Endothelial cell of umbilical vein (primary cell): Measurements from ENCODE around the gene FAM193B. TPM values are rescaled to one million over a fixed set of nuclear protein-coding genes. Genes with fewer than 3 reads are reported as not detected.

Source experiments
- BruUV-seq: library from RNA; stranded (reverse); fragments of 400-500 nt; replicated peaks from 2 replicates; lab custom pipeline; 2021; lab: Mats Ljungman, UMichigan
- CTCF ChIA-PET: fragments of 300-600, 350-600 bp; sonication (Branson Sonifier 250); formaldehyde crosslinking; loops from one replicate; lab custom pipeline; 2021; ENCODE audit warnings: antibody characterized with exemption, inconsistent platforms; lab: Charles Lee
- POLR2A ChIA-PET: fragments of 300-600, 350-600 bp; sonication (Branson Sonifier 250); formaldehyde crosslinking; loops from one replicate; lab custom pipeline; 2021; ENCODE audit warnings: antibody characterized with exemption, inconsistent platforms; lab: Charles Lee
- DNase-seq: peaks from one replicate; pipeline ENCODE4 v3.0.0-alpha.2; 2011; ENCODE audit warnings: low read depth, low spot score
- FAIRE-seq: peaks from 2 replicates; lab custom pipeline; 2011; peaks lifted over from hg19 to GRCh38; lab: Jason Lieb, UNC
- H2AFZ ChIP-seq: 2 replicates; pipeline ENCODE4 v1.6.0; 2012; ENCODE audit warnings: low read depth, low read length, control low read depth, inconsistent platforms
- H3K27ac ChIP-seq: 2 replicates; pipeline ENCODE4 v1.5.1; 2011; ENCODE audit warnings: low read depth, mild to moderate bottlenecking, control low read depth, low read length, moderate library complexity; ENCODE audit not compliant: insufficient read depth
- H3K27me3 ChIP-seq, 2 experiments: 2 replicates each; pipeline versions ENCODE4 v1.6.0 to v1.6.1; 2011; ENCODE audit warnings: low read length in 2 of 2, mixed read lengths in 1 of 2; ENCODE audit not compliant: control insufficient read depth in 2 of 2, insufficient read depth in 2 of 2
- H3K36me3 ChIP-seq, 2 experiments: 2 replicates in 1 of 2; 3 replicates in 1 of 2; pipeline ENCODE4 v1.5.1; 2011; ENCODE audit warnings: low read length in 2 of 2, mild to moderate bottlenecking in 1 of 2, moderate library complexity in 1 of 2; ENCODE audit not compliant: control insufficient read depth in 2 of 2, insufficient read depth in 2 of 2; ENCODE audit errors: extremely low read depth in 1 of 2
- H3K4me1 ChIP-seq: 3 replicates; pipeline ENCODE4 v1.5.1; 2011; ENCODE audit warnings: mild to moderate bottlenecking, low read length; ENCODE audit not compliant: control insufficient read depth, insufficient read depth; ENCODE audit errors: extremely low read depth
- H3K4me2 ChIP-seq: 2 replicates; pipeline ENCODE4 v1.6.1; 2011; ENCODE audit warnings: low read length, control low read depth, mixed read lengths; ENCODE audit not compliant: insufficient read depth
- H3K4me3 ChIP-seq, 3 experiments: fragments of 200-600 bp in 1 of 3; sonication (generic), shearing (Covaris generic) in 1 of 3; replicated peaks in 1 of 3; 2 replicates each; pipeline ENCODE4 v1.5.1; 2011 to 2016; ENCODE audit warnings: control low read depth in 3 of 3, low read length in 3 of 3, mild to moderate bottlenecking in 2 of 3, inconsistent platforms in 1 of 3, low read depth in 1 of 3, moderate library complexity in 1 of 3; ENCODE audit not compliant: insufficient read depth in 1 of 3
- H3K79me2 ChIP-seq: 2 replicates; pipeline ENCODE4 v1.6.0; 2012; ENCODE audit warnings: low read length, inconsistent platforms; ENCODE audit not compliant: control insufficient read depth, insufficient read depth
- H3K9ac ChIP-seq: replicated peaks from 2 replicates; pipeline ENCODE3; 2011; ENCODE audit warnings: low read length, control low read depth; ENCODE audit not compliant: insufficient read depth; ENCODE audit errors: extremely low read depth
- H3K9me1 ChIP-seq: replicated peaks from 3 replicates; pipeline ENCODE4 v1.6.0; 2011; ENCODE audit warnings: mild to moderate bottlenecking, low read length; ENCODE audit not compliant: control insufficient read depth, insufficient read depth; ENCODE audit errors: extremely low read depth
- H3K9me3 ChIP-seq: replicated peaks from 2 replicates; pipeline ENCODE4 v1.5.1; 2012; ENCODE audit warnings: low read length, inconsistent platforms; ENCODE audit not compliant: control insufficient read depth, insufficient read depth
- H4K20me1 ChIP-seq: replicated peaks from 2 replicates; pipeline ENCODE3; 2011; ENCODE audit warnings: mild to moderate bottlenecking, low read length; ENCODE audit not compliant: control insufficient read depth, insufficient read depth; ENCODE audit errors: extremely low read depth
- EZH2 ChIP-seq: IDR thresholded peaks from 2 replicates; pipeline ENCODE4 v1.6.1; 2012; ENCODE audit warnings: borderline replicate concordance, low read depth, mild to moderate bottlenecking, moderate library complexity, low read length, inconsistent platforms; ENCODE audit not compliant: severe bottlenecking
- FOS ChIP-seq: IDR thresholded peaks from 2 replicates; pipeline ENCODE4 v1.6.1; 2011; ENCODE audit warnings: mild to moderate bottlenecking, low read length, moderate library complexity, borderline replicate concordance; ENCODE audit not compliant: insufficient read depth
- GATA2 ChIP-seq: IDR thresholded peaks from 2 replicates; pipeline ENCODE4 v1.7.0; 2011; ENCODE audit warnings: low read depth, mild to moderate bottlenecking, moderate library complexity, mixed read lengths, low read length; ENCODE audit not compliant: insufficient read length, insufficient read depth
- JUN ChIP-seq: IDR thresholded peaks from 2 replicates; pipeline ENCODE4 v1.6.1; 2011; ENCODE audit warnings: borderline replicate concordance, low read depth; ENCODE audit not compliant: insufficient read length, insufficient read depth
- MAX ChIP-seq: IDR thresholded peaks from 2 replicates; pipeline ENCODE4 v1.6.1; 2011; ENCODE audit not compliant: insufficient read depth, insufficient read length
- MYC ChIP-seq: IDR thresholded peaks from one replicate; pipeline ENCODE4 v1.6.1; 2011; ENCODE audit warnings: mild to moderate bottlenecking, low read depth, low read length
- POLR2A ChIP-seq: IDR thresholded peaks from 2 replicates; pipeline ENCODE4 v1.6.1; 2012; ENCODE audit warnings: low read depth, mild to moderate bottlenecking, control low read depth, low read length
- POLR2AphosphoS5 ChIP-seq: IDR thresholded peaks from 2 replicates; pipeline ENCODE4 v1.6.1; 2012; ENCODE audit warnings: low read depth, mild to moderate bottlenecking, control low read depth, low read length, moderate library complexity; ENCODE audit not compliant: insufficient read depth
- dilution Hi-C: fragments of 300-500 bp; cut with MboI; formaldehyde crosslinking; loops from one replicate; pipeline ENCODE4 v1.15.0; 2019; ENCODE audit warnings: low sequenced_read_pairs; ENCODE audit not compliant: extremely low pct_ligation_motif_present
- intact Hi-C: fragments of 100-400 bp; cut with micrococcal nuclease; formaldehyde crosslinking; loops from one replicate; pipeline ENCODE4 v1.10.0; 2022
- polyA plus RNA-seq, 4 experiments: library from polyadenylated mRNA; depleted of rRNA in 3 of 4; stranded (reverse) in 3 of 4; unstranded in 1 of 4; fragments of >200 nt; gene quantifications; 2 replicates each; pipeline versions ENCODE4 v1.2.1 to v1.2.3, GENCODE V29; 2011 to 2012; ENCODE audit warnings: missing spikeins in 1 of 4
- total RNA-seq: library from RNA; stranded (reverse); gene quantifications from 2 replicates; pipeline ENCODE4 v1.2.3, GENCODE V29; 2021
- TF ChIP-seq, protein P1 (sequence below), 2 donors: IDR thresholded peaks; 1 replicate in 1 of 2; 2 replicates in 1 of 2; pipeline ENCODE4 v1.5.1; 2011; ENCODE audit warnings: low read length in 2 of 2, mild to moderate bottlenecking in 2 of 2, moderate library complexity in 2 of 2, control low read depth in 1 of 2, inconsistent platforms in 1 of 2, low read depth in 1 of 2; ENCODE audit not compliant: insufficient read depth in 1 of 2; ENCODE audit errors: extremely low read depth in 1 of 2

The FAM193B gene
- total and polyA plus RNA-seq, 2 donors (not counting 3 experiments of a cell fraction or from before 2014, with no cell fraction given): 57.9 to 75.7 TPM

- peaks cover 0 to 37% of the 10 kb centered on the region in 2 experiments for H3K36me3 ChIP-seq
These were observed 34.7 kb downstream of the FAM193B start for GRCh38 chr5:177519463-177520235.

More at GRCh38 chr5:177519463-177520235, 34.7 kb downstream of the FAM193B start:
- dilution Hi-C loops: no loop called here
- Histone ChIP-seq H4K20me1 (no peaks in the 10 kb centered on the region), H3K9me1 (no peaks in the 10 kb centered on the region), H3K79me2 (peaks cover 14% of the 10 kb centered on the region), H3K9ac (no peak overlapping the region), H3K4me2 (no peak overlapping the region), H2AFZ (no peak overlapping the region), H3K27ac (no peak overlapping the region), H3K4me1 (peaks cover 8% of the 10 kb centered on the region), H3K9me3 (no peaks in the 10 kb centered on the region), H3K27me3 (no peaks in the 10 kb centered on the region), H3K4me3 (no peak overlapping the region)
- ChIA-PET CTCF (interaction anchor here (0.6 to 1.2 kb wide), 2 partner anchors 27 to 34 kb away, joined by 3 to 4 read pairs; no protein-coding TSS in a partner anchor), POLR2A (no interaction called here)
- BruUV-seq: no TSS peak
- intact Hi-C loops: no loop called here
- TF ChIP-seq JUN: no peak
- TF ChIP-seq POLR2A: no peak
- no peak for TF ChIP-seq FOS
- TF ChIP-seq EZH2: no peak
- TF ChIP-seq, protein P1, sequence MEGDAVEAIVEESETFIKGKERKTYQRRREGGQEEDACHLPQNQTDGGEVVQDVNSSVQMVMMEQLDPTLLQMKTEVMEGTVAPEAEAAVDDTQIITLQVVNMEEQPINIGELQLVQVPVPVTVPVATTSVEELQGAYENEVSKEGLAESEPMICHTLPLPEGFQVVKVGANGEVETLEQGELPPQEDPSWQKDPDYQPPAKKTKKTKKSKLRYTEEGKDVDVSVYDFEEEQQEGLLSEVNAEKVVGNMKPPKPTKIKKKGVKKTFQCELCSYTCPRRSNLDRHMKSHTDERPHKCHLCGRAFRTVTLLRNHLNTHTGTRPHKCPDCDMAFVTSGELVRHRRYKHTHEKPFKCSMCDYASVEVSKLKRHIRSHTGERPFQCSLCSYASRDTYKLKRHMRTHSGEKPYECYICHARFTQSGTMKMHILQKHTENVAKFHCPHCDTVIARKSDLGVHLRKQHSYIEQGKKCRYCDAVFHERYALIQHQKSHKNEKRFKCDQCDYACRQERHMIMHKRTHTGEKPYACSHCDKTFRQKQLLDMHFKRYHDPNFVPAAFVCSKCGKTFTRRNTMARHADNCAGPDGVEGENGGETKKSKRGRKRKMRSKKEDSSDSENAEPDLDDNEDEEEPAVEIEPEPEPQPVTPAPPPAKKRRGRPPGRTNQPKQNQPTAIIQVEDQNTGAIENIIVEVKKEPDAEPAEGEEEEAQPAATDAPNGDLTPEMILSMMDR (IDR thresholded peaks at IDR 0.05; ENCODE audit: extremely low read depth in 1 of 2, insufficient read depth in 1 of 2, low read depth in 1 of 2, low read length in 2 of 2): no peak
- no peak for TF ChIP-seq MAX
- no peak for TF ChIP-seq MYC
- no peak for TF ChIP-seq POLR2AphosphoS5
- TF ChIP-seq GATA2: no peak
- FAIRE-seq (no peak), DNase-seq (no peak)
